Measurements from ENCODE around the gene MEIOSIN. TPM values are rescaled to one million over a fixed set of nuclear protein-coding genes. Genes with fewer than 3 reads are reported as not detected.
A peak's percentile ranks its signal among the peaks of the same experiment; 100 is the strongest.

The MEIOSIN gene
- total RNA-seq, 1 donor from 2014 or later: not detected

DNA sequence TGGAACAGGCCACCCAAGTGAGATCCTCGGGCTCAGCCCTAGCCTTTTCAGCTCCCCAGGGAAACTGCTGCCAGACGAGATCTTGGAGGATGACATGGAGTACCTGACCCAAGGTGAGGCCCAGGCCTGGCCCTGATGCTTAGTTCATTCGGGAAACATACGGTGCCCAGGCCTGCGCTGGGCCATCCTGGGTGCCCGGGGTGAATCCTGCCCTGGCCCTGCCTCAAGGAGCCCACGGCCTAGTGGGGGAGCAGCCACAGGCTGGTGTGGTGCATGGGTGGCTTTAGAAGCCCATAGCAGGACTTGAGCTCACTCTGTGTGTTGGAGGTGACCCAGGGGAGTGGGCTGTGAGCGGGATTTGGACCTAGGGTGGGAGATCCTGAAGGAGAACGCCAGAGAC, 25.7 kb downstream of the MEIOSIN start:
- no peak for DNase-seq
- intact Hi-C loops (cut with DNase I): no loop called here

DNA sequence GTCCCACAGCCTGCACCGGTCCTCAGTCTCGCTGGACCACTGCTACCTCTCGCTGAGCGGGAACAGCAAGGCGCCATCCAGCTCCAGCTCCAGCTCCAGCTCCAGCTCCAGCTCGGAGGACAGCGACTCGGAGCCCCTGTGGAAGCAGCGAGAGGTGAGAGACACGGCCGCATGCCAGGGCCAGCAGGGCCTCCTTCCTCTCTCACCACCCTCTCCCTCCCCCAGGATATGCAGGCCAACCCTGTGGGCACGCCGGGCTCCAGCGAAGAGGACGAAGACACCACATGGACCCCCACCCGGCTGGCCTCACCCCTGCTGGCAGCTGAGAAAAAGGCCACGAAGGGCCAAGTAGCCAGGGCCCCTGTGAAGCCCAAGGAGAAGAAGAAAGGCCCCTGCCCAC, 28.5 kb downstream of the MEIOSIN start:
- DNase-seq: no peak
- no peak for ATAC-seq (ENCODE audit: poor library complexity)
- intact Hi-C loops (cut with DNase I): no loop called here

More for the DNA sequence above, 25.7 kb downstream of the MEIOSIN start:
- ATAC-seq (ENCODE audit: poor library complexity): no peak

DNA sequence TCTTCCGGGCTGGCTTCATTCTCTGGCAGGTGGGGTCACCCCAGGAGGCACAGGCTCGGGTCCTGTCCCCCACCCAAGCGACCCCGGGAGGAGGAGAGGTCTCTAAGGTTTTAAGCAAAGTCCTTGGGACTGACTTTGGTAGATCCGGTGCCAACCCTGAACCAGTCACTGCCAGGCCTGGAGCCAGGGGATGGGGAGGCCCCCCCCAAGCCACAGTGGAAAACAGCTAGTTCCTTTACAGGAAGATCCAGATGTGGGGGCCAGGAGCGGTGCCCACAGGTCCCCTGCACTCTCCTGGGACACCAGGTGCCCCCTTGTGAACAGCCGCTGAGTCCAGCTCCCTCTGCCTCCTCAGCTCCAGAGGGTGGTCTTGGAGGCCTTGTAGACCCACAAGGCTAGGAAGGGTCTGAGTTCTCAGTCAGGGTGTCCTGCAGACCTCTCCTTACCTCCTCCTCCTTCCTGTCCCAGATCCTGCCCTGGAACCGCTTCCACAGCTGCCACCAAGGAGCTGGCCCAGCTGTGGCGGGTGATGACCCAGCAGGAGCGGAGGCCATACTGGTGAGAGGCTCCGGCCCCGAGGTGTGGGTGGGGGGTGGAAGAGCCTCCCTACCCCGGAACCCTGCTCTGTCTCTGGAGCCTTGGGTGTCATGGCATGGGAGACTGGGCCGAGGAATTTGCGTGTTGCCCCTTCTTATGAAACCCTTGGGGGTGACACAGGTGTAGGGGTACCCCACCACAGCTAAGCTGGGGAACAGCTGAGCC, 29.8 kb downstream of the MEIOSIN start:
- DNase-seq: no peak
- intact Hi-C loops (cut with DNase I): no loop called here
- ATAC-seq (ENCODE audit: poor library complexity): no peak

DNA sequence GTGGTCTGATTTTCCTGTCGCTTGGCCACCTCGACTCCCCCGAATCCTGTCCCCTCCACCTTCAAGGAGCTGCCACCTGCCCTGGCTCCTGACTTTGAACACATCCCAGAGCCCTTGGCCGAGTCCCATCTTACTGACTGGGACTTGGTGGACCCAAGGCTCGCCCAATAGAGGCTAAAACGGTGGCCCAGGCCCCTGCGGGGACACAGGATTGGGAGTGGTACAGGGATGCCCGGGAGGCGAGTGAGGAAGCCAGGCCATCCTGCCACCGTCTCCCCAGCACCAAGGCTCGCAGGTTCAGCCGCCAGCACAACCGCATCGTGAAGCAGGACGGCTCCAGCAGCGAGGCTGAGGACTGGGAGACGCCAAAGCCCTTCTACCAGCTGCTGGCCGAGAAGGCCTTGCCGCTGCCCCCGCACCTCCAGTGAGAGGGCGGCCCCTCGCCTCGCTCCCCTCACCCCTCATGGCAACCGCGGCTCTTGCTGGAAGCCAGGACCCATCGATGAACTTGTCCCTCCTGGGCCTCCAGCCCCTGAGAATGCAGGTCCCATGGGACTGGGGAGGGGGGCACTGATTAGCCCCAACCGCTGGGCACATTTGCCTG, 30.6 kb downstream of the MEIOSIN start:
- intact Hi-C loops (cut with DNase I): no loop called here
- DNase-seq (no peak), ATAC-seq (ENCODE audit: poor library complexity) (no peak)

DNA sequence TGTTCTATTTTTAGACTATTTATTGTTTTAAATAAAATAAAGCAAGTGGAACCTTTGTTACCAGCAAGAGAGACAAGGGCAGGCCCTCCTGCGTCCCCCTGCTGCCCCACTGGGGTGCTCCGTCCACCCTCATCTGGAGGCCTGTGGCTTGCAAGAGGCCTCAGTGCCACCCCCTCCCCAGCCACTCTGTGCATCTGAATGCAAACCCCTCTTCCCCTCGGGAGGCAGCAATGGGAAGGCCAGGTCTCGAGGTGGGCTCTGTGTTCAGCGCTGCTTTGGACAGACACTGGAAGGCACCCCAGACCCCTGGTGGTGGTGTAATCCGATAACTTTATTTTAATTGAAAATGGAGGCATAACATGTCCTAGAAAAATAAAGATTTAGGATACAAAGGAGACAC, 31.2 kb downstream of the MEIOSIN start:
- ATAC-seq (ENCODE audit: poor library complexity): no peak
- intact Hi-C loops (cut with DNase I): no loop called here
- no peak for DNase-seq

DNA sequence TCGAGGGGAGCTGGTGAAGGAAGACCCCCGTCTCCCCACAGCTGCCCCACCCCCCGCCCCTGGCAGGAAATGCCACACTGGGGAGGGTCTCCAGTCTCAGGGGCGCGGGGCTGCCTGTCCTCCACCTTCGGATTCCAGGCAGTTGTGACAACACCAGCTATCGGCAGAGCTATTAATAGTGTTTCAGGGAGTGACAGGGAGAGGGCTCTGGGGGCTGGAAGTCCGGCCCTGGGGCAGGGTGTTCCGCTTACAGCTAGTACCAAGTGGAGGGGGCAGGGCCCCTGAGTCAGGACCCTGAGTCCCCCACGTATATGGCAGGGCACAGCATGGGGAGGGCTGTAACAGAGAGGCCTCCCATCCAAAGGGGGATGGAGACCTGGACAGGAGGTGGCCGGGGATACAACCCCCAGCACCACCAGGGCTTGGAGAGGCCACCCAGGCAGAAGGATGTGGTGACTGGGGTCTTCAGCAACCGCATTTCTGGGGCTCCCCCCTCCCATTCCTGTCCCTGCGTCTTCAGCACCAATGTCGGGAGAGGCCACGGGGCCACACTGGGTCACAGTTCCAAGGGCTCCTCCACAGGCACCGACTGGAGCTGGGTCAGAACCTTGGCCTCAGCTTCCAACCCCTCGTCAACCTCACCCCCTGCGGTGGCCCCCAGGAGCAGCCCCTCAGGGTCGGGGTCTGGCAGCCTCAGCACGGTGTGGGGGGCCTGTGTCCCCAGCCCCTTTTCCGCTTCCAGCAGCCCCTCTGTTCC, 31.9 kb downstream of the MEIOSIN start:
- DNase-seq: peak; percentile 76
- intact Hi-C loops (cut with DNase I): loop anchor here (5.0 kb wide), 2 partner anchors 37 to 48 kb away; no protein-coding TSS in a partner anchor
- ATAC-seq (ENCODE audit: poor library complexity): peak; percentile 21

DNA sequence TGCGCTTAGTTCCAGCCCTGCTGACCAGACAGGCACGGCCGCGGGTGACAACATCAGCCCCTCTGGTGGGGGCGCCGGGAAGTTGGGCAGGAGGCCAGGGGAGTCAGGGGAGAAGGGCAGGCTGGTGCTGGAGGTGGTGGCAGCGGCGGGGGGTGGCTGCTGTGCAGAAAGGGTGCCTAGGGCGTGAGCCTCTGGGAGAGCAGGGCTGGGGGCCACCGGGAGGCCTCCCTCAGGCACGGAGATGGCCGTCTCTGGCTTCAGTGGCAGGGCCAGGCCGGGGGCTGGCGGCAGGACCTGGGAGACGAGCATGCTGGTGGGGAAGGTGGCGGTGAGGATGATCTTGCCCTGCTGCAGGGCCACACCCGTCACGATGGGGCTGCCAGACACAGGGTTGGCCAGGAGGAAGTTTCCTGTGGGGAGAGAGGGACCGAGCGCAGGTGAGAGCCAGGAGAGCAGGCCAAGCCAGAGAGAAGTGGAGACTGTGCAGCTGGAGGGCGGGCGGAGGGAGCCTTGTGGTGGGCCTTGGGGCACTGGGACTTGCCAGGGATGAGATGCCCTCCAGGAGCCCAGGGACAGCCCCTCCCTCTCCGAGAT, 32.6 kb downstream of the MEIOSIN start:
- no peak for ATAC-seq (ENCODE audit: poor library complexity)
- intact Hi-C loops (cut with DNase I): loop anchor here (5.0 kb wide), 2 partner anchors 37 to 48 kb away; no protein-coding TSS in a partner anchor
- peak; percentile 52 for DNase-seq

DNA sequence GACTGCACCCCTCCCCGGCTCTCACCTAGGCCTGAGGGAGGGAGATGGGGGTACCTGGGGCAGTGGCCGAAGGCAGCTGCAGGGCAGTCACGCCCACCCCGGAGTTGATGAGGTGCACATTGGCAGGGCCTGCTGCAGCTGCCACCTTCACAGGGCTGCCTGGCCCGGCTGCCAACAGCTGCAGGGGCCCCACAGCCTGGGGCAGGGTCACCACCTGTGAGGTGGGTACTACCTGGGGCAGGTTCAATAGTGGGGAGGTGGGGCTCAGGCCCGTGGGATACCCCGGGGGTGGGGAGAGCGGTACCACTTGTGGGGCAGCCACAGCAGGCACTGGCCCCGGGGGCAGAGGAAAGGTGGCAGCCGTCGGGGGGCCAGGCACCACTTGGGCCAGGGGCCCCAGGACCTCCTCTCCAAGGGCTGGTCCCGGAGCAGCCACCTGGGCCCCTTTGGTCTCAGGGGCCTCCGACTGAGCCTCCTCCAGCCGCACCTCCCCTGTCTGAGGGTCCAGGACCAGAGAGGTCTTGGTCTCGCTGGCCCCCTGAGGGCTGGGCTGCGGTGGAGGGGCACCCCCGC, 33.1 kb downstream of the MEIOSIN start:
- ATAC-seq (ENCODE audit: poor library complexity): no peak
- peak; percentile 53 for DNase-seq
- intact Hi-C loops (cut with DNase I): loop anchor here (5.0 kb wide), 2 partner anchors 36 to 49 kb away; no protein-coding TSS in a partner anchor

DNA sequence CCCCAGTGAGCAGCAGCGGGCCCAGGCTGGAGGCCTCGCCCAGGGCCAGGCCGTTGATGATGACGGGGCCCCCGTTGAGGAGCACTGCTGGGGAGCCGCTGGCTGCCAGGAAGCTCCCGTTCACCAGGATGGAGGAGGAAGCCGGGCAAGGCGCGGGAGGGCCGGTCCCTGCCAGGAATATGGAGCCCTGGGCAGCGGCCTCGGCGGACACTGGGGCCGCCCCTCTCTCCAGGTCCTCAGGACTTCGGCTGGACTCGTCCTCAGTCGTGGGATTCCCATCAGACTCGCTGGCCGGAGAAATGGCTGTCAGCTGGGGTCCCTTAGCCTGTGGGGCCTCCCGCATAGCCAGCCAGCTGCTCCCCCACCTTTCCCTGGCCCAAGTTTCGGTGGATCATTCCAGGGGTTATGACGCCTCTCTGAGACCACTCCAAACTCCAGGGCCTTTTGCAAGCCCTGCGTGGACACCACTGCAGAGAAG, 33.7 kb downstream of the MEIOSIN start:
- ATAC-seq (ENCODE audit: poor library complexity): no peak
- intact Hi-C loops (cut with DNase I): loop anchor here (5.0 kb wide), 2 partner anchors 35 to 50 kb away; no protein-coding TSS in a partner anchor
- DNase-seq: peak; percentile 65

DNA sequence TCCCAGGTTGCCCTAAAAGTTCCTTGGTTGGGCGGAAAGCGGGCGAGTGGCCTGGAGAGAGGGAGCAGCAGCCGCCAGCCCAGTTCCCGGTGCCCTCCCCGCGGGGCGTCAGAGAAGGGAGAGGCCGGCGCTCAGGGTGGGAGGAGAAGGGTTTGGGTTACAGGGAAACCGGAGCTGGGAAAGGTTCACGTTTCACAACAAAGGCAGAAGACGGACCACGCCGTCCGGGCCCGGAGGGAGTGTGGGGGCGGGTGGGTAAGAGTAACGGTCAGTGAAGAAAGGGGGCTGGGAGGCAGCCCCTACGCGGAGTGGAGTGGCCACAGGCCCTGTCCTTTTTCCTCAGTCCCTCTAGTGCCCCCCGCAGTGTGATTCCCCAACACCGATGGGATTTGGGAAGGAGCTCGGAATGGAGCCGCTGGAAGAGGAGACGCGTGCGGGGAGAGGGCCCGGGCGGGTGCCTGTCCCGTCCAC, 34.2 kb downstream of the MEIOSIN start:
- ATAC-seq (ENCODE audit: poor library complexity): peak; percentile 8
- intact Hi-C loops (cut with DNase I): loop anchor here (5.0 kb wide), 2 partner anchors 35 to 50 kb away; no protein-coding TSS in a partner anchor
- peak; percentile 86 for DNase-seq

DNA sequence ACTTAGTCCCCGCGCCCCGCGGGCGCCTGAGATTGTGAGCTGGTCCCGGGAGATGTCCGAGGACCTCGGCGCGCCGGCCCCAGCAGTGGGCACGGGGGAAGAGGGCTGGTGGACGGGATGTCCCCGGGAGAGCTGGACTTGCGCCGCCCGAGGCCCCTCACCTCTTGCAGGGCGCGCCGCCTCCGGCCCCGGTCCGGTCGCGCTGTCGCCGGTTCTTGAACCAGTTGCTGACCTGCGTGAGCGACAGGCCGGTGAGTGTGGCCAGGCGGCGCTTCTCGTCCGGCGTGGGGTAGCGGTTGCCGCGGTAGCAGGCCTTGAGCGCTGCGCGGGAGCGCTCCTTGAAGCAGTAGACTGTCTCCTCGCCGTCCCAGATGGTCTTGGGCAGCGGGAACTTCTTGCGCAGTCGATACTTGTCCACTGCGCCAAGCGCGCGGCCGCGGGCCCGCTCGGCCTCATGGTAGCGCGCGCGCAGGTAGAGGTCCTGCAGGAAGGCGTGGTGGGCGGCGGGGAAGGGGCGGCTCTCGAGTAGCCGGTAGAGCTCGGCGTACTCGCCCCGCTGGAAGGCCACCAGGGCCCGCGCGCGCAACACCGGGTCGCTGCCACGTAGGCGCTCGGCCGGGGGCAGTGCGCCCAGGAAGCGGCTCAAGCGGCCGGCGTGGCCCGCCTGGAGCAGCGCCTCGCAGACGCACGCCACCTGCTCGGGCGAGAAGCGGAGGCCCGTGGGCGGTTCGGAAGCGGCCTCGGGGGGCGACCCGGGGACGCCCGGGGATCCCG, 34.8 kb downstream of the MEIOSIN start:
- intact Hi-C loops (cut with DNase I): loop anchor here (5.0 kb wide), 2 partner anchors 34 to 51 kb away; no protein-coding TSS in a partner anchor
- ATAC-seq (ENCODE audit: poor library complexity): peak; percentile 2

DNA sequence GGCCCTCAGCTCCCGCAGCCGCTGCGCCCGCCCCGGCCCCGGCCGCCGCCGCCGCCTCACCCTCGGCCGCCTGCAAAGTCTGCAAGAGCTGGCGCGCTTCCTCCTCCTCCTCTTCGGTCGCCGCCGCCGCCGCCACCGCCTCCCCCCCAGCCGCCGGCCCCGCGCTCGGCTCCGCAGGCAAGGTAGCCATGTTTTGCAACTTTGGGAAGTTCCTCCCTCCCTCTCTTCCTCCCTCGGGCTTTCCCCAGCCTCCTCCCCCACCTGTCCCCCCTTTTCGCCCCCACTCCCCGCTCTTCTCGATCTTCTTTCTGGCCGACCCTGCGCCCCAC, 35.4 kb downstream of the MEIOSIN start:
- DNase-seq (peak; percentile 69), ATAC-seq (ENCODE audit: poor library complexity) (no peak)
- intact Hi-C loops (cut with DNase I): loop anchor here (5.0 kb wide), 2 partner anchors 34 to 51 kb away; no protein-coding TSS in a partner anchor

More for the DNA sequence above, 34.8 kb downstream of the MEIOSIN start:
- DNase-seq: peak; percentile 78

DNA sequence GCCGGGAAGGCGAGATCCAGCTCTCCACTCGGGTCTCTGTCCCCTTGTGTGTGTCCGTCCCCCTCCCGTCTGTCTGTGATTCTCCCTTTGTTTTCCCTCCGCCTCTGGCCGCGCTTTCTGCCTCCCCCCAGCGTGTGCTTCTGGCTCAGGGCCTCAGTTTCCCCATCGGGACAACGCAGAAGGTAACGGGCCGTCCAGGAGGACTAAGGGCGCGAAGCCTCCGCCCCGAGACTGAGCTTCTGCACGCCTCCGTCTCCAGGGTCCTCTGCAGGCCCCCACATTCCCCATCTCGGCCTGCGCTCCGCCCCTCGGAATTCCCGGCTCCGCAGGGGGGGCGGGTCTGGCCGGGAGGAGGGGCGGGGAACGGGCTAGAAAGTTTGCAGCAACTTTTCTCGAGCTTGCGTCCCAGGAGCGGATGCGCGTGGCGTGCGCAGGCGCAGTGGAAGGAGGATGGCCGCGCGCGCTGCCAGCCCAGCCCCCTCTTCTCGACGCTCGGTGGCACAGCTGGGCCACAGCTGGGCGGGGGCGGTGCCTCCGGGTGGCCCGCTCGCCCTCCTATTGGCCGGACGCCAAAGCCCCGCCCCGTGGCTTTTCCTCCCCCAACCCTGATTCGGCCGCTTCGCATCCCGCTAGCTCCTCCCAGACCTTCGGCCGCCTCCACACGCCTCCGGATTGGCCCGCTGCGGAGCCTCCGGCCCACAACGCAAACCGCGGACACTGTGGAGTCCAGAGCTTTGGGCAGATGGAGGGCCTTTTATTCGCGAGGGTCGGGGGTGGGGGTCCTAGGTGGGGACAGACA, 35.9 kb downstream of the MEIOSIN start, which contains the start of gene SIX5:
Gene SIX5 (minus strand): TSS at position 269 of the 799 bp plus-strand sequence. CDS start 408 bp downstream, outside the sequence.
- ATAC-seq (ENCODE audit: poor library complexity) (peak; percentile 62), DNase-seq (peak; percentile 99)
- intact Hi-C loops (cut with DNase I): loop anchor here (5.0 kb wide), 2 partner anchors 33 to 52 kb away; no protein-coding TSS in a partner anchor

DNA sequence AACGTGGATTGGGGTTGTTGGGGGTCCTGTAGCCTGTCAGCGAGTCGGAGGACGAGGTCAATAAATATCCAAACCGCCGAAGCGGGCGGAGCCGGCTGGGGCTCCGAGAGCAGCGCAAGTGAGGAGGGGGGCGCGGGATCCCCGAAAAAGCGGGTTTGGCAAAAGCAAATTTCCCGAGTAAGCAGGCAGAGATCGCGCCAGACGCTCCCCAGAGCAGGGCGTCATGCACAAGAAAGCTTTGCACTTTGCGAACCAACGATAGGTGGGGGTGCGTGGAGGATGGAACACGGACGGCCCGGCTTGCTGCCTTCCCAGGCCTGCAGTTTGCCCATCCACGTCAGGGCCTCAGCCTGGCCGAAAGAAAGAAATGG, 36.6 kb downstream of the MEIOSIN start:
- peak; percentile 0 for ATAC-seq (ENCODE audit: poor library complexity)
- intact Hi-C loops (cut with DNase I): loop anchor here (5.0 kb wide), 2 partner anchors 32 to 53 kb away; no protein-coding TSS in a partner anchor
- peak; percentile 61 for DNase-seq

DNA sequence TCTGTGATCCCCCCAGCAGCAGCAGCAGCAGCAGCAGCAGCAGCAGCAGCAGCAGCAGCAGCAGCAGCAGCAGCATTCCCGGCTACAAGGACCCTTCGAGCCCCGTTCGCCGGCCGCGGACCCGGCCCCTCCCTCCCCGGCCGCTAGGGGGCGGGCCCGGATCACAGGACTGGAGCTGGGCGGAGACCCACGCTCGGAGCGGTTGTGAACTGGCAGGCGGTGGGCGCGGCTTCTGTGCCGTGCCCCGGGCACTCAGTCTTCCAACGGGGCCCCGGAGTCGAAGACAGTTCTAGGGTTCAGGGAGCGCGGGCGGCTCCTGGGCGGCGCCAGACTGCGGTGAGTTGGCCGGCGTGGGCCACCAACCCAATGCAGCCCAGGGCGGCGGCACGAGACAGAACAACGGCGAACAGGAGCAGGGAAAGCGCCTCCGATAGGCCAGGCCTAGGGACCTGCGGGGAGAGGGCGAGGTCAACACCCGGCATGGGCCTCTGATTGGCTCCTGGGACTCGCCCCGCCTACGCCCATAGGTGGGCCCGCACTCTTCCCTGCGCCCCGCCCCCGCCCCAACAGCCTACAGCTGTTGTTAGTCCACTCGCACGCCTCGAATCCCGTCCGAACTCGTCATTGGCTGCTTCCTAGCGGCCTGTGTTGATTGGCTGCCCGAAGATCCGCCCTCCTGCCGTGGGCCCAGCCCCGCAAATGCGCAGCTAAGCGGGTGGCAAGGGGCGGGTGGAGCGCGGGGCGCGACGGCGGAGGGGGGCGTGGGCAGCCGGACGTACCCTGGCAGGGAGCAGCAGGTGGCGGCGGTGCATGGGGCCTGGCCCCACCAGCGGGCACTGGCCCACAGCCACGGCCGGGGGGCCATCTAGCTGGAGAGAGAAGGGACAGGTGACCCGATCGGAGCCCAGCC, 37.2 kb downstream of the MEIOSIN start:
- ATAC-seq (ENCODE audit: poor library complexity) (peak; percentile 72), DNase-seq (peak; percentile 97)
- intact Hi-C loops (cut with DNase I): no loop called here

All from Right ventricle myocardium superior (tissue), 1 donor.